Measurements from ENCODE around the gene HOATZ. TPM values are rescaled to one million over a fixed set of nuclear protein-coding genes. Genes with fewer than 3 reads are reported as not detected.
A peak's percentile ranks its signal among the peaks of the same experiment; 100 is the strongest.

Gene HOATZ
- total and polyA plus RNA-seq, 8 donors: not detected

GRCh38 chr11:111537336-111537860, 22.8 kb downstream of the HOATZ start:
- WGBS, 2 donors: 76 to 80% methylated on average over 3 of the region's 3 CpGs
- no peak for ATAC-seq
- Histone ChIP-seq H3K27ac (no peak overlapping the region), H3K9me3 (no peaks in the 10 kb centered on the region), H3K4me1 (peaks cover 0 to 7% (median 0%) of the 10 kb centered on the region in 3 donors), H3K4me3 (no peak overlapping the region), H3K36me3 (no peaks in the 10 kb centered on the region), H3K27me3 (peaks cover 0 to 5% (median 0%) of the 10 kb centered on the region in 4 donors)
- intact Hi-C loops (cut with DNase I): no loop called here
- FAIRE-seq: no peak
- DNase-seq: no peak
- no peak for TF ChIP-seq CTCF (IDR thresholded peaks at IDR 0.05)

- ATAC-seq: no peak
- Histone ChIP-seq H3K9me3 (no peaks in the 10 kb centered on the region), H3K36me3 (no peaks in the 10 kb centered on the region), H3K27ac (no peak overlapping the region), H3K4me3 (no peak overlapping the region), H3K4me1 (peaks cover 0 to 7% (median 0%) of the 10 kb centered on the region in 3 donors), H3K27me3 (peaks cover 0 to 5% (median 0%) of the 10 kb centered on the region in 4 donors)
- FAIRE-seq: no peak
- TF ChIP-seq CTCF (IDR thresholded peaks at IDR 0.05): no peak
- WGBS, 2 donors: 66 to 81% methylated on average over 1 of the region's 1 CpG
- intact Hi-C loops (cut with DNase I): no loop called here
- DNase-seq: no peak
Measured at GRCh38 chr11:111538407-111539114, 24.0 kb downstream of the HOATZ start.

GRCh38 chr11:111539426-111540113, 25.0 kb downstream of the HOATZ start:
- no peak for ATAC-seq
- DNase-seq: no peak
- 90 to 96% methylated on average over 9 of the region's 9 CpGs for WGBS, 2 donors
- intact Hi-C loops (cut with DNase I): no loop called here
- peaks cover 0 to 5% (median 0%) of the 10 kb centered on the region in 4 donors for H3K27me3 ChIP-seq
- H3K4me1 ChIP-seq: peaks cover 0 to 7% (median 0%) of the 10 kb centered on the region in 3 donors
- TF ChIP-seq CTCF (IDR thresholded peaks at IDR 0.05): no peak
- no peak overlapping the region for H3K27ac ChIP-seq
- H3K36me3 ChIP-seq: no peaks in the 10 kb centered on the region
- no peak for FAIRE-seq
- H3K4me3 ChIP-seq: peak overlapping the region in 1 of 4 donors; percentile 51
- H3K9me3 ChIP-seq: no peaks in the 10 kb centered on the region

- peak in 4 of 6 donors; percentile 22 to 70 (median 47) for DNase-seq
- no peaks in the 10 kb centered on the region for H3K9me3 ChIP-seq
- peak; percentile 38 to 63 (median 60) for ATAC-seq
- H3K4me1 ChIP-seq: peaks cover 0 to 7% (median 0%) of the 10 kb centered on the region in 3 donors
- H3K36me3 ChIP-seq: no peaks in the 10 kb centered on the region
- no peak for FAIRE-seq
- WGBS, 2 donors: 10 to 13% methylated on average over 59 to 70 of the region's 70 CpGs
- peaks cover 0 to 5% (median 0%) of the 10 kb centered on the region in 4 donors for H3K27me3 ChIP-seq
- H3K27ac ChIP-seq: peak within 1 kb of the TSS in 2 of 4 donors; percentile 41 to 45
- TF ChIP-seq CTCF (IDR thresholded peaks at IDR 0.05): no peak
- intact Hi-C loops (cut with DNase I): no loop called here
- peak within 1 kb of the TSS; percentile 18 to 51 (median 36) for H3K4me3 ChIP-seq
Measured at GRCh38 chr11:111540114-111540936, 25.7 kb downstream of the HOATZ start, which contains the start of gene LAYN. TSS of gene LAYN (plus strand) at chr11:111540720. CDS start at chr11:111540844, 124 bp downstream.
